Measurements from ENCODE around the gene ATP1B4. TPM values are rescaled to one million over a fixed set of nuclear protein-coding genes. Genes with fewer than 3 reads are reported as not detected.

ATP1B4 gene
- total RNA-seq, 1 experiment from 2014 or later: not detected

DNA sequence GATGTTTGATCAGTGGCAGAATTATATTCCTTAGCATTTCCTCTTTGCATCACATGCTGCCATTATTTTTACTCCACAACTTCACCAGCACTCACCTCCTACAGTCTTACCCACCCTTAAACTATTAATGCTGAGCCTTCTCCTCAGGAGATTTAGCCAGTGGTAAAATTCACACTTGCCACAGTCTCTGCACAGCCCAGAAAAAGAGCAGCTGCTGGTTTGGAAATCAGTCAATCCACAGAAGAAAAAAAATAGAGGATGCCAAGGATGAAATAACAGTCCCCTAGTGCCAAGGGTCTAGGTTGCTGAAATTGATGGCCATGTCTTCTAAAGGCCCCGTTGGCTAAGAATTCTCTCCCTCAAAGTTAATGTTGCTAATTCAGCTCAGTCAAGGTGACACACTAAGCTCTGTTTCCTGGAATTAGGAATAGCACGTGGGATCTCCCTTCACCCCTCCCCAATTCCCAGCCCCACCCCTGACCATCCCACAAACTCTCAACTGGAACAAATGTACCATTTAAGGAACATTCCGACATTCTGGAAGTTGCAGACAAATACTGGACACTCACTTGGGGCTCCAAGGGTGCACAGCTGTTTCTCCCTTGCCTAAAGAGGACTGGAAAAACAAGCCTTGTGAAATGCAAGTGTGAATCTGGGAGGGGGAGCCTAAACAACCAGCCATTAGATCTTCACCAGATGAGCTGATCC lies 5.7 kb downstream of the ATP1B4 start:
- no peak overlapping the region for H2BK120ac ChIP-seq (ENCODE audit: low read depth, low read length, poor library complexity, severe bottlenecking)
- no peak overlapping the region for H2BK5ac ChIP-seq (ENCODE audit: insufficient read length, low read length)
- H3K23me2 ChIP-seq (ENCODE audit: insufficient read length, low read depth, low read length, poor library complexity, severe bottlenecking): no peaks in the 10 kb centered on the region
- no peak overlapping the region for H2BK20ac ChIP-seq (ENCODE audit: low read depth, low read length, poor library complexity, severe bottlenecking)
- no peak overlapping the region for H3K4ac ChIP-seq (ENCODE audit: low read depth, low read length)
- H3K14ac ChIP-seq (ENCODE audit: insufficient read depth, low read length): no peak overlapping the region
- H3K4me1 Mint-ChIP-seq: no peaks in the 10 kb centered on the region
- no peak overlapping the region for H3K27ac Mint-ChIP-seq
- no peak overlapping the region for H2BK12ac ChIP-seq (ENCODE audit: insufficient read length, low read depth, low read length)
- H4K5ac ChIP-seq (ENCODE audit: insufficient read length, low read depth, low read length): no peak overlapping the region
- no peak overlapping the region for H3K27ac ChIP-seq (ENCODE audit: insufficient read length, low read depth, low read length)
- no peak for DNase-seq
- no peak overlapping the region for H3K56ac ChIP-seq (ENCODE audit: insufficient read length, low read depth, low read length)
- no peaks in the 10 kb centered on the region; the same call in 1 of the 2 replicates for H3K27me3 ChIP-seq (ENCODE audit: insufficient read depth, low read length)
- H3T11ph ChIP-seq (ENCODE audit: low read length): no peak overlapping the region
- H4K20me1 ChIP-seq (ENCODE audit: control insufficient read depth, insufficient read depth, insufficient read length): no peaks in the 10 kb centered on the region
- H3K23ac ChIP-seq (ENCODE audit: insufficient read length, low read depth, low read length): no peak overlapping the region
- H2AFZ ChIP-seq (ENCODE audit: low read length): no peak overlapping the region
- no peaks in the 10 kb centered on the region for H3K79me2 ChIP-seq (ENCODE audit: insufficient read depth, low read length)
- no peak overlapping the region for H2BK15ac ChIP-seq (ENCODE audit: low read depth, low read length)
- WGBS (ENCODE audit: extremely low coverage, insufficient read length, low lambda C conversion rate): no CpG with 5 or more reads among the region's 3 CpGs
- H3K9me3 Mint-ChIP-seq: peaks cover 65 to 67% of the 10 kb centered on the region in 2 experiments
- no peak overlapping the region for H3K4me3 Mint-ChIP-seq
- H2AK5ac ChIP-seq (ENCODE audit: insufficient read length, low read length): no peak overlapping the region
- TF ChIP-seq CTCF (conservative IDR thresholded peaks at IDR 0.05): no peak
- H3K4me2 ChIP-seq (ENCODE audit: insufficient read depth, insufficient read length, low read length): no peak overlapping the region
- no peak overlapping the region for H4K8ac ChIP-seq (replicated peaks; ENCODE audit: insufficient read length, low read depth, low read length)
- no peak overlapping the region for H4K91ac ChIP-seq (ENCODE audit: insufficient read length, low read depth, low read length)
- no peak overlapping the region for H3K18ac ChIP-seq (ENCODE audit: insufficient read length, low read depth, low read length)
- no peak overlapping the region for H3K9ac ChIP-seq (ENCODE audit: extremely low read depth, insufficient read length, low read length)
- no peaks in the 10 kb centered on the region for H3K4me1 ChIP-seq (ENCODE audit: insufficient read depth, low read length)
- H3K27me3 Mint-ChIP-seq (ENCODE audit: low read depth): peaks cover 5% of the 10 kb centered on the region
- peaks cover 57% of the 10 kb centered on the region for H3K9me3 ChIP-seq (ENCODE audit: control insufficient read depth, low read depth, low read length)
- H3K79me1 ChIP-seq (ENCODE audit: insufficient read depth, low read depth, low read length, poor library complexity, severe bottlenecking): no peaks in the 10 kb centered on the region
- H3K36me3 Mint-ChIP-seq (ENCODE audit: insufficient read depth in 1 of 3, low read depth in 3 of 3): peaks cover 0 to 3% (median 0%) of the 10 kb centered on the region in 3 experiments; a peak in 4 of 7 replicates

Data from H9 (cell line).